Mucosa of stomach (tissue), 1 donor: ENCODE measurements around the gene FOXI1.

Experiments used
- H3K27me3 ChIP-seq: one replicate; pipeline ENCODE4 v1.7.0; 2013; ENCODE audit warnings: mild to moderate bottlenecking, low read length; ENCODE audit not compliant: control insufficient read depth, insufficient read depth
- H3K36me3 ChIP-seq: one replicate; pipeline ENCODE4 v1.7.0; 2013; ENCODE audit warnings: low read length; ENCODE audit not compliant: control insufficient read depth, insufficient read depth
- H3K4me1 ChIP-seq: one replicate; pipeline ENCODE4 v1.7.0; 2013; ENCODE audit warnings: mild to moderate bottlenecking, low read length; ENCODE audit not compliant: control insufficient read depth, insufficient read depth
- H3K4me3 ChIP-seq: one replicate; pipeline ENCODE4 v1.7.0; 2013; ENCODE audit warnings: low read length
- H3K9ac ChIP-seq: one replicate; pipeline ENCODE4 v1.7.0; 2013; ENCODE audit warnings: mild to moderate bottlenecking, low read length, moderate library complexity
- H3K9me3 ChIP-seq: one replicate; pipeline ENCODE4 v1.7.0; 2013; ENCODE audit warnings: mild to moderate bottlenecking, low read length, moderate library complexity; ENCODE audit not compliant: control insufficient read depth
- donor health status: Pancreatic carcinoma.

Gene FOXI1

GRCh38 chr5:170105642-170106611, at the start of gene FOXI1:
Gene FOXI1 (plus strand): TSS chr5:170105897. CDS start chr5:170105958, 61 bp downstream.
- Histone ChIP-seq H3K9me3 (no peaks in the 10 kb centered on the region), H3K4me1 (no peaks in the 10 kb centered on the region), H3K9ac (no peak within 1 kb of the TSS), H3K36me3 (no peaks in the 10 kb centered on the region), H3K27me3 (no peaks in the 10 kb centered on the region), H3K4me3 (no peak within 1 kb of the TSS)

- Histone ChIP-seq H3K9ac (no peak overlapping the region), H3K27me3 (no peaks in the 10 kb centered on the region), H3K36me3 (no peaks in the 10 kb centered on the region), H3K4me3 (no peak overlapping the region), H3K9me3 (no peaks in the 10 kb centered on the region), H3K4me1 (no peaks in the 10 kb centered on the region)
Measured at GRCh38 chr5:170056561-170057267, 49.0 kb upstream of the FOXI1 start.

- Histone ChIP-seq H3K9me3 (no peaks in the 10 kb centered on the region), H3K27me3 (no peaks in the 10 kb centered on the region), H3K9ac (no peak overlapping the region), H3K4me1 (no peaks in the 10 kb centered on the region), H3K4me3 (no peak overlapping the region), H3K36me3 (no peaks in the 10 kb centered on the region)
Measured at GRCh38 chr5:170057311-170057710, 48.4 kb upstream of the FOXI1 start.

GRCh38 chr5:170059221-170059620, 46.5 kb upstream of the FOXI1 start:
- Histone ChIP-seq H3K36me3 (no peaks in the 10 kb centered on the region), H3K9ac (no peak overlapping the region), H3K4me3 (no peak overlapping the region), H3K9me3 (no peaks in the 10 kb centered on the region), H3K27me3 (no peaks in the 10 kb centered on the region), H3K4me1 (no peaks in the 10 kb centered on the region)

GRCh38 chr5:170067152-170067551, 38.5 kb upstream of the FOXI1 start:
- Histone ChIP-seq H3K36me3 (no peaks in the 10 kb centered on the region), H3K9me3 (no peaks in the 10 kb centered on the region), H3K4me3 (no peak overlapping the region), H3K4me1 (no peaks in the 10 kb centered on the region), H3K9ac (no peak overlapping the region), H3K27me3 (no peaks in the 10 kb centered on the region)

GRCh38 chr5:170067574-170068170, 38.0 kb upstream of the FOXI1 start:
- Histone ChIP-seq H3K36me3 (no peaks in the 10 kb centered on the region), H3K9me3 (no peaks in the 10 kb centered on the region), H3K9ac (no peak overlapping the region), H3K4me1 (no peaks in the 10 kb centered on the region), H3K4me3 (no peak overlapping the region), H3K27me3 (no peaks in the 10 kb centered on the region)

- Histone ChIP-seq H3K9me3 (no peaks in the 10 kb centered on the region), H3K36me3 (no peaks in the 10 kb centered on the region), H3K4me3 (no peak overlapping the region), H3K4me1 (no peaks in the 10 kb centered on the region), H3K9ac (no peak overlapping the region), H3K27me3 (no peaks in the 10 kb centered on the region)
Measured at GRCh38 chr5:170069512-170069911, 36.2 kb upstream of the FOXI1 start.

- Histone ChIP-seq H3K27me3 (no peaks in the 10 kb centered on the region), H3K9me3 (no peaks in the 10 kb centered on the region), H3K4me1 (no peaks in the 10 kb centered on the region), H3K4me3 (no peak overlapping the region), H3K36me3 (no peaks in the 10 kb centered on the region), H3K9ac (no peak overlapping the region)
Measured at GRCh38 chr5:170070556-170071412, 34.9 kb upstream of the FOXI1 start.

GRCh38 chr5:170071748-170072147, 33.9 kb upstream of the FOXI1 start:
- Histone ChIP-seq H3K9ac (no peak overlapping the region), H3K27me3 (no peaks in the 10 kb centered on the region), H3K36me3 (no peaks in the 10 kb centered on the region), H3K4me1 (no peaks in the 10 kb centered on the region), H3K4me3 (no peak overlapping the region), H3K9me3 (no peaks in the 10 kb centered on the region)

- Histone ChIP-seq H3K4me1 (no peaks in the 10 kb centered on the region), H3K36me3 (no peaks in the 10 kb centered on the region), H3K27me3 (no peaks in the 10 kb centered on the region)
Measured at GRCh38 chr5:170075696-170076095, 30.0 kb upstream of the FOXI1 start.

GRCh38 chr5:170076211-170076610, 29.5 kb upstream of the FOXI1 start:
- H3K9me3 ChIP-seq = no peaks in the 10 kb centered on the region
- no peaks in the 10 kb centered on the region for H3K27me3 ChIP-seq
- no peak overlapping the region for H3K4me3 ChIP-seq
- H3K9ac ChIP-seq = no peak overlapping the region
- no peaks in the 10 kb centered on the region for H3K36me3 ChIP-seq
- H3K4me1 ChIP-seq = no peaks in the 10 kb centered on the region

More at GRCh38 chr5:170075696-170076095, 30.0 kb upstream of the FOXI1 start:
- Histone ChIP-seq H3K4me3 (no peak overlapping the region), H3K9ac (no peak overlapping the region), H3K9me3 (no peaks in the 10 kb centered on the region)
